ENCODE results near the gene KRTAP1-3. TPM values are rescaled to one million over a fixed set of nuclear protein-coding genes. Genes with fewer than 3 reads are reported as not detected.

Gene KRTAP1-3
- total and polyA plus RNA-seq, 8 donors: not detected

DNA sequence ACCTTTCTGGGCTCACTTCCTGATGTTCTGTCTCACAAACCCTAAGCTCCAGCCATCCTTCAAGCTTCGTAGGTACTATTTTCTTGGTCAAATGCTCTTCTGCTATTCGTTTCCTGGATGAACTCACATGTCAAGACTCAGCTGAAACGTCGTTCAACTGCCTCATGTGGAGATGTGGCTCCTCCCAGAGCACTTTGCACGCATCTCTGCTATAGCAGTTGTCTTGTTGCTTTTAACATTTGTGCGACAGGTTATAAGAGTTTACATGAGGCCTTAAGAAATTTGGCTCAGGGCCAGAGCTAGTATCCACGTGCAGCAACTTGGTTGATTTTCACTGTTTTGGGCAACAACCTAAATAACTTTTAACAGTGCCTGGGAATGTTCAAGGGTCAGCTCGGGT lies 47.8 kb downstream of the KRTAP1-3 start:
- Histone ChIP-seq H3K4me1 (no peaks in the 10 kb centered on the region), H3K27me3 (peaks cover 0 to 18% of the 10 kb centered on the region in 2 donors), H3K36me3 (no peaks in the 10 kb centered on the region), H3K9me3 (no peaks in the 10 kb centered on the region), H3K4me3 (no peak overlapping the region), H3K27ac (no peak overlapping the region)
- ATAC-seq (no peak), DNase-seq (no peak)
- intact Hi-C loops (cut with DNase I): no loop called here
- TF ChIP-seq, protein P1, sequence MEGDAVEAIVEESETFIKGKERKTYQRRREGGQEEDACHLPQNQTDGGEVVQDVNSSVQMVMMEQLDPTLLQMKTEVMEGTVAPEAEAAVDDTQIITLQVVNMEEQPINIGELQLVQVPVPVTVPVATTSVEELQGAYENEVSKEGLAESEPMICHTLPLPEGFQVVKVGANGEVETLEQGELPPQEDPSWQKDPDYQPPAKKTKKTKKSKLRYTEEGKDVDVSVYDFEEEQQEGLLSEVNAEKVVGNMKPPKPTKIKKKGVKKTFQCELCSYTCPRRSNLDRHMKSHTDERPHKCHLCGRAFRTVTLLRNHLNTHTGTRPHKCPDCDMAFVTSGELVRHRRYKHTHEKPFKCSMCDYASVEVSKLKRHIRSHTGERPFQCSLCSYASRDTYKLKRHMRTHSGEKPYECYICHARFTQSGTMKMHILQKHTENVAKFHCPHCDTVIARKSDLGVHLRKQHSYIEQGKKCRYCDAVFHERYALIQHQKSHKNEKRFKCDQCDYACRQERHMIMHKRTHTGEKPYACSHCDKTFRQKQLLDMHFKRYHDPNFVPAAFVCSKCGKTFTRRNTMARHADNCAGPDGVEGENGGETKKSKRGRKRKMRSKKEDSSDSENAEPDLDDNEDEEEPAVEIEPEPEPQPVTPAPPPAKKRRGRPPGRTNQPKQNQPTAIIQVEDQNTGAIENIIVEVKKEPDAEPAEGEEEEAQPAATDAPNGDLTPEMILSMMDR (IDR thresholded peaks at IDR 0.05): no peak

DNA sequence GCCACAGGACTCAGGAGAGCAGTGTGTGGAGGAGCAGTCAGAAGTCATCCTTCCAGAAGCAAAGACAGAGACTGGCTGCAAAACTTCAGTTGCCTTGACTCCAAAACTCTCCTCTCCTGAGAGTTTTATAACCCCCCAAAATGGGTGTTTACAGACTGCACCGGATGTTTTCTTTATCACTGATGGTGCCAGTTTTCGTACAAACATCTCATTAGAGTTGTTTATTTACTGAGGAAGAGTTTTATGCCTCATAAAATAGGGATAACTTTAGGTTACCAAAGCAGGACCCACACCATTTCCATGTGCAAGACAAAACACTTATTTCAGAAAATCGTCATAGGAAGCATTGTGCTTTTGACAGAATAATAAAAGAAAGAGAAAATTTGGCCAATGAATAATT lies 50.4 kb downstream of the KRTAP1-3 start, which contains the start of gene KRT40:
Gene KRT40, minus strand, starts transcription at position 101 of the 400 bp plus-strand sequence. Its CDS starts 53 bp downstream, at position 48.
- no peak within 1 kb of the TSS for H3K27ac ChIP-seq
- H3K9me3 ChIP-seq: no peaks in the 10 kb centered on the region
- TF ChIP-seq, protein P1 (IDR thresholded peaks at IDR 0.05): no peak
- no peak within 1 kb of the TSS for H3K4me3 ChIP-seq
- DNase-seq: no peak
- peaks cover 0 to 13% of the 10 kb centered on the region in 2 donors for H3K27me3 ChIP-seq
- intact Hi-C loops (cut with DNase I): no loop called here
- no peaks in the 10 kb centered on the region for H3K36me3 ChIP-seq
- no peak for ATAC-seq
- H3K4me1 ChIP-seq: no peaks in the 10 kb centered on the region

Other genes with a start within 250 kb of the KRTAP1-3 start
Only the 30 nearest of the 37 such genes appear.
- not detected for gene KRT12, start 167.7 kb downstream of the KRTAP1-3 start, total RNA-seq
- gene KRT12, start 167.7 kb downstream of the KRTAP1-3 start, polyA plus RNA-seq (ENCODE audit: insufficient read length in 6 of 6): under 1 TPM in 3 of 6 donors, not detected in 3; 0.10 to 0.26 (median 0.21) TPM
- gene KRT20, start 149.6 kb downstream of the KRTAP1-3 start, total RNA-seq: not detected
- under 1 TPM in 2 of 6 donors, not detected in 4; 0.09 to 0.26 TPM for gene KRT20, start 149.6 kb downstream of the KRTAP1-3 start, polyA plus RNA-seq (ENCODE audit: insufficient read length in 6 of 6)
- 1 to 10 TPM in 1 of 2 donors, under 1 TPM in 1; 0.35 to 5.6 TPM for gene KRT23, start 97.2 kb downstream of the KRTAP1-3 start, total RNA-seq
- gene KRT23, start 97.2 kb downstream of the KRTAP1-3 start, polyA plus RNA-seq (ENCODE audit: insufficient read length in 6 of 6): under 1 TPM in 5 of 6 donors, not detected in 1; 0.09 to 0.31 (median 0.17) TPM
- gene KRT39, start 67.9 kb downstream of the KRTAP1-3 start, total RNA-seq: under 1 TPM in 1 of 2 donors, not detected in 1; 0.41 TPM
- not detected for gene KRT39, start 67.9 kb downstream of the KRTAP1-3 start, polyA plus RNA-seq (ENCODE audit: insufficient read length in 6 of 6)
- gene KRT40, start 50.5 kb downstream of the KRTAP1-3 start, total RNA-seq: not detected
- gene KRT40, start 50.5 kb downstream of the KRTAP1-3 start, polyA plus RNA-seq (ENCODE audit: insufficient read length in 6 of 6): not detected
- gene KRTAP3-3, start 40.7 kb downstream of the KRTAP1-3 start, total RNA-seq: not detected
- gene KRTAP3-3, start 40.7 kb downstream of the KRTAP1-3 start, polyA plus RNA-seq (ENCODE audit: insufficient read length in 6 of 6): not detected
- not detected for gene KRTAP3-2, start 35.0 kb downstream of the KRTAP1-3 start, total RNA-seq
- gene KRTAP3-2, start 35.0 kb downstream of the KRTAP1-3 start, polyA plus RNA-seq (ENCODE audit: insufficient read length in 6 of 6): not detected
- not detected for gene KRTAP3-1, start 25.7 kb downstream of the KRTAP1-3 start, total RNA-seq
- gene KRTAP3-1, start 25.7 kb downstream of the KRTAP1-3 start, polyA plus RNA-seq (ENCODE audit: insufficient read length in 6 of 6): not detected
- not detected for gene KRTAP1-5, start 7.7 kb downstream of the KRTAP1-3 start, total RNA-seq
- not detected for gene KRTAP1-5, start 7.7 kb downstream of the KRTAP1-3 start, polyA plus RNA-seq (ENCODE audit: insufficient read length in 6 of 6)
- gene KRTAP1-4, start 4.7 kb downstream of the KRTAP1-3 start, total RNA-seq: not detected
- gene KRTAP1-4, start 4.7 kb downstream of the KRTAP1-3 start, polyA plus RNA-seq (ENCODE audit: insufficient read length in 6 of 6): not detected
- gene KRTAP1-1, start 6.6 kb upstream of the KRTAP1-3 start, total RNA-seq: not detected
- not detected for gene KRTAP1-1, start 6.6 kb upstream of the KRTAP1-3 start, polyA plus RNA-seq (ENCODE audit: insufficient read length in 6 of 6)
- not detected for gene KRTAP2-1, start 12.4 kb upstream of the KRTAP1-3 start, total RNA-seq
- not detected for gene KRTAP2-1, start 12.4 kb upstream of the KRTAP1-3 start, polyA plus RNA-seq (ENCODE audit: insufficient read length in 6 of 6)
- not detected for gene KRTAP2-2, start 20.4 kb upstream of the KRTAP1-3 start, total RNA-seq
- not detected for gene KRTAP2-2, start 20.4 kb upstream of the KRTAP1-3 start, polyA plus RNA-seq (ENCODE audit: insufficient read length in 6 of 6)
- 1 to 10 TPM in 1 of 2 donors, not detected in 1; 1.2 TPM for gene KRTAP2-3, start 25.2 kb upstream of the KRTAP1-3 start, total RNA-seq
- gene KRTAP2-3, start 25.2 kb upstream of the KRTAP1-3 start, polyA plus RNA-seq (ENCODE audit: insufficient read length in 6 of 6): not detected
- not detected for gene KRTAP2-4, start 31.0 kb upstream of the KRTAP1-3 start, total RNA-seq
- gene KRTAP2-4, start 31.0 kb upstream of the KRTAP1-3 start, polyA plus RNA-seq (ENCODE audit: insufficient read length in 6 of 6): not detected
- gene KRTAP4-7, start 49.3 kb upstream of the KRTAP1-3 start, total RNA-seq: not detected
- gene KRTAP4-7, start 49.3 kb upstream of the KRTAP1-3 start, polyA plus RNA-seq (ENCODE audit: insufficient read length in 6 of 6): not detected
- gene KRTAP4-8, start 63.3 kb upstream of the KRTAP1-3 start, total RNA-seq: not detected
- not detected for gene KRTAP4-8, start 63.3 kb upstream of the KRTAP1-3 start, polyA plus RNA-seq (ENCODE audit: insufficient read length in 6 of 6)
- gene KRTAP4-16, start 67.3 kb upstream of the KRTAP1-3 start, total RNA-seq: not detected
- not detected for gene KRTAP4-16, start 67.3 kb upstream of the KRTAP1-3 start, polyA plus RNA-seq (ENCODE audit: insufficient read length in 6 of 6)
- not detected for gene KRTAP4-9, start 70.5 kb upstream of the KRTAP1-3 start, total RNA-seq
- not detected for gene KRTAP4-9, start 70.5 kb upstream of the KRTAP1-3 start, polyA plus RNA-seq (ENCODE audit: insufficient read length in 6 of 6)
- gene KRTAP4-11, start 83.5 kb upstream of the KRTAP1-3 start, total RNA-seq: not detected
- gene KRTAP4-11, start 83.5 kb upstream of the KRTAP1-3 start, polyA plus RNA-seq (ENCODE audit: insufficient read length in 6 of 6): under 1 TPM in 1 of 6 donors, not detected in 5; 0.23 TPM
- not detected for gene KRTAP4-12, start 89.3 kb upstream of the KRTAP1-3 start, total RNA-seq
- gene KRTAP4-12, start 89.3 kb upstream of the KRTAP1-3 start, polyA plus RNA-seq (ENCODE audit: insufficient read length in 6 of 6): not detected
- not detected for gene KRTAP4-6, start 105.7 kb upstream of the KRTAP1-3 start, total RNA-seq
- not detected for gene KRTAP4-6, start 105.7 kb upstream of the KRTAP1-3 start, polyA plus RNA-seq (ENCODE audit: insufficient read length in 6 of 6)
- not detected for gene KRTAP4-5, start 115.0 kb upstream of the KRTAP1-3 start, total RNA-seq
- gene KRTAP4-5, start 115.0 kb upstream of the KRTAP1-3 start, polyA plus RNA-seq (ENCODE audit: insufficient read length in 6 of 6): not detected
- gene KRTAP4-4, start 125.9 kb upstream of the KRTAP1-3 start, total RNA-seq: not detected
- not detected for gene KRTAP4-4, start 125.9 kb upstream of the KRTAP1-3 start, polyA plus RNA-seq (ENCODE audit: insufficient read length in 6 of 6)
- gene KRTAP4-3, start 133.3 kb upstream of the KRTAP1-3 start, total RNA-seq: not detected
- not detected for gene KRTAP4-3, start 133.3 kb upstream of the KRTAP1-3 start, polyA plus RNA-seq (ENCODE audit: insufficient read length in 6 of 6)
- not detected for gene KRTAP4-2, start 143.3 kb upstream of the KRTAP1-3 start, total RNA-seq
- gene KRTAP4-2, start 143.3 kb upstream of the KRTAP1-3 start, polyA plus RNA-seq (ENCODE audit: insufficient read length in 6 of 6): not detected
- not detected for gene KRTAP4-1, start 150.0 kb upstream of the KRTAP1-3 start, total RNA-seq
- gene KRTAP4-1, start 150.0 kb upstream of the KRTAP1-3 start, polyA plus RNA-seq (ENCODE audit: insufficient read length in 6 of 6): not detected
- not detected for gene KRTAP9-1, start 155.0 kb upstream of the KRTAP1-3 start, total RNA-seq
- gene KRTAP9-1, start 155.0 kb upstream of the KRTAP1-3 start, polyA plus RNA-seq (ENCODE audit: insufficient read length in 6 of 6): not detected
- not detected for gene KRTAP9-2, start 191.8 kb upstream of the KRTAP1-3 start, total RNA-seq
- gene KRTAP9-2, start 191.8 kb upstream of the KRTAP1-3 start, polyA plus RNA-seq (ENCODE audit: insufficient read length in 6 of 6): not detected
- gene KRTAP9-3, start 197.6 kb upstream of the KRTAP1-3 start, total RNA-seq: not detected
- gene KRTAP9-3, start 197.6 kb upstream of the KRTAP1-3 start, polyA plus RNA-seq (ENCODE audit: insufficient read length in 6 of 6): not detected

Measured in left lung (tissue), 10 donors.